ENCODE results near the gene NMRK2.
"Not testable (repeated sequence)": the region's sequence is repeated elsewhere in the genome, so short reads cannot be mapped to it uniquely, and the experiment has no call there.

The NMRK2 gene

DNA sequence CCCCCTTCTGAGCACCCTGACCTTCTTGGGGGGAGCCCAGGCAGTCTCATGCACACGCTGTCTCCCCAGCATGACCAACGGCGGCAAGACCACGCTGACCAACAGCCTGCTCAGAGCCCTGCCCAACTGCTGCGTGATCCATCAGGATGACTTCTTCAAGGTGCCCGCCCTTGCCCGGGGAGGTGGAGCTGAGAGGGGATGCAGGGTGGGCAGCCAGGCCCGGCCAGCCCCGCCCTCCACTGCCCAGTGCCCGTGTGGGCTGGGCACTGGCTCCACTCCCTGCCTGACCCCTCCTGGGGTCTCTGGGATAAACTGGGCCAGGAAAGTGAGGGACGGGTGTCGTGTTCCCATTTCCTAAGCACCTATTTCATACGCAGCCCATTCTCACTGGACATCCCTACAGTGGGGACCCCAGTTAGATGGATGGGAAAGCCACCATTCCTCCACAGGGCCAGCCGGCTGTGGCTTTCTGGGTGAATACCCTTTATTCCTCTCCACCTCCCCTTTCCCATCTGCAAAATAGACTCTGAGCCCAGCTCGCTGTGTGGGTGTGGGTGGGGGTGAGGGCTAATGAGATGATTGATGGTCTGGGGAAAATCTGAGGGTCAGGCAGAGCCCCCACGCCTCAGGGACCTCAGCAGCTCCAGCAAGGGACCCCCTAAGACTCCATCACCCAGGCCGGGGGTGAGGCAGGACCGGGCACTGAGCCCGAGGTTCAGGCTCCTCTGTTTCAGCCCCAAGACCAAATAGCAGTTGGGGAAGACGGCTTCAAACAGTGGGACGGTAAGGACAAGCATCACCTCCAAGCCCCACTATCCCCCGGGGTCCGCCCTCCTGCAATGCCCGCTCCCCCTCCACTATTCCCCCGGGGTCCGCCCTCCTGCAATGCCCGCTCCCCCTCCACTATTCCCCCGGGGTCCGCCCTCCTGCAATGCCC, 3.9 kb downstream of the NMRK2 start:
- DNase-seq, result no peak

DNA sequence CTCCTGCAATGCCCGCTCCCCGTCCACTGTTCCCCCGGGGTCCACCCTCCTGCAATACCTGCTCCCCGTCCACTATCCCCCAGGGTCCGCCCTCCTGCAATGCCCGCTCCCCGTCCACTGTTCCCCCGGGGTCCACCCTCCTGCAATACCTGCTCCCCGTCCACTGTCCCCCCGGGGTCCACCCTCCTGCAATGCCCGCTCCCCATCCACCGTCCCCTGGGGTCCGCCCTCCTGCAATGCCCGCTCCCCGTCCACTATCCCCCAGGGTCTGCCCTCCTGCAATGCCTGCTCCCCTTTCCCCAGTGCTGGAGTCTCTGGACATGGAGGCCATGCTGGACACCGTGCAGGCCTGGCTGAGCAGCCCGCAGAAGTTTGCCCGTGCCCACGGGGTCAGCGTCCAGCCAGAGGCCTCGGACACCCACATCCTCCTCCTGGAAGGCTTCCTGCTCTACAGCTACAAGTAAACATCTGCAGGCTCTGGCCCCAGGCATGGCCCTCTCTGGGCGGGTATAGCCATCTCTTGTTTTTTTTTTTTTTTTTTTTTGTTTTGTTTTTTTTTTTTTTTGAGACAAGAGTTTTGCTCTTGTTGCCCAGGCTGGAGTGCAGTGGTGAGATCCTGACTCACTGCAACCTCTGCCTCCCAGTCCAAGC, 5.6 kb downstream of the NMRK2 start:
- DNase-seq, result not testable (repeated sequence)

DNA sequence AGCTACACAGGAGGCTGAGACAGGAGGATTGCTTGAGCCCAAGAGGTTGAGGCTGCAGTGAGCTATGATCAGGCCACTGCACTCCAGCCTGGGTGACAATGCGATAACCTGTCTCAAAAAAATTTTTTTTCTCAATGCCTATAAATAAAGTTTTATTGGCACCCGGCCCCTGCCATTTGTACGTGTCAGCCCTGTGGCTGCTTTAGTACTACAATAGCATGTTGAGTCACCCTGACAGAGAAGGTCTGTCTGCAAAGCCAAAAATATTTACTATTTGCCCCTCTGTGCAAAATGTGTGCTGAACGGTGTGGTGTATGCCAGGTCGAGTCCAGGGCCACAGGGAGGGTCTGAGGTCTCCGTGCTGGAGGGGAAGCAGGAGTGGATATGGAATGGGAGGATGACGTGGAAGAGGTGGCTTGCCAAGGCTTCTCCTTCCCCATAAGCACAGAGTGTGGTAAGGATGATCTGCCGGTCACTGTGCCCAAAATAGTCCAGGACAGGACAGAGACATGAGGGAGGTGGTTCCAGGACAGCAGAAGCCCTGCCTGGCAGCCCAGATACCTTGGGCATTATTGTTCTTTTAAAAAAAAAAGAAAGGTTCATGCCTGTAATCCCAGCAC, 10.0 kb downstream of the NMRK2 start:
- DNase-seq, result no peak

DNA sequence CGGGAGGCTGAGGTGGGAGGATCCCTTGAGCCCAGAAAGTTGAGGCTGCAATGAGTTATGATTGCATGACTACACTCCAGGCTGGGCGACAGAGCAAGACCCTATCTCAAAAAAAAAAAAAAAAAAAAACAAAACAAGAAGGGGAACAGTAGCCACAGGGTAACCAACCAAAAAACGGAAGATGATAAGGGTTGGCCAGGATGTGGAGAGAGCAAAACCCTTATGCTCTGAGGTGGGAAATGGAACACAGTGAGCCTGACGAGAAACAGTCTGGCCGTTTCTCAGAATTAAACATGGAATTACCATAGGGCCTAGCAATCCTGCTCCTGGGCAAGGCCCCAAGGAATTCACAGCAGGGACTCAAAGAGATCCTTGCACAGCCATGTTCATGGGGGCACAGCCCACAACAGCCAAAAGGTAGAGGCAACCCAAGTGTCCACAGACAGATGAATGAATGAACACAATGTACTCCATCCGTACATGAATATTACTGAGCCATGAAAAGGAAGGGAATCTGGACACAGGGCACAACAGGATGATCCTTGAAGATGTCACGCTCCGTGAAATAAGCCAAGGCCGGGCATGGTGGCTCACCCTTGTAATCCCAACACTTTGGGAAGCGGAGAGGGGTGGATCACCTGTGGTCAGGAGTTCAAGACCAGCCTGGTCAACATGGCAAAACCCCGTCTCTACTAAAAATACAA, 11.3 kb downstream of the NMRK2 start:
- DNase-seq, result no peak

DNA sequence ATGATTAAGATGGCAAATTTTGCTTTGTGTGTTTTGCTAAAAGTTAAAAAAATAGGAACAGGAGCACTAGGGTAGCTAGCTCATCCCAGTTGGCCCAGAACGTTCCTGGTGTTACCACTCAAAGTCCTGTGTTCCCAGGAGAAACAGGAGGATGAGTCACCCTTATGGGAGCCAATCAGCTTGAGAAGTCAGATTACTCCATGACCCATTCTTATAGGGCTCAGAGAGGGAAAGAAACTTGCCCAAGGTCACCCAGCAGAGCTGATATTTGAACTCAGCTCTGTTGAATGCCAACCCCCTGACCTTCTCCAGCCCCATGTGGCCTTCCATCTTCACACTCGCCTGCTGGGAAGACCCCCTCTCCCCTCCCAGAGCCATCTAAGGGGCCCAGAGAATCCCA, 13.0 kb downstream of the NMRK2 start:
- no peak for DNase-seq

DNA sequence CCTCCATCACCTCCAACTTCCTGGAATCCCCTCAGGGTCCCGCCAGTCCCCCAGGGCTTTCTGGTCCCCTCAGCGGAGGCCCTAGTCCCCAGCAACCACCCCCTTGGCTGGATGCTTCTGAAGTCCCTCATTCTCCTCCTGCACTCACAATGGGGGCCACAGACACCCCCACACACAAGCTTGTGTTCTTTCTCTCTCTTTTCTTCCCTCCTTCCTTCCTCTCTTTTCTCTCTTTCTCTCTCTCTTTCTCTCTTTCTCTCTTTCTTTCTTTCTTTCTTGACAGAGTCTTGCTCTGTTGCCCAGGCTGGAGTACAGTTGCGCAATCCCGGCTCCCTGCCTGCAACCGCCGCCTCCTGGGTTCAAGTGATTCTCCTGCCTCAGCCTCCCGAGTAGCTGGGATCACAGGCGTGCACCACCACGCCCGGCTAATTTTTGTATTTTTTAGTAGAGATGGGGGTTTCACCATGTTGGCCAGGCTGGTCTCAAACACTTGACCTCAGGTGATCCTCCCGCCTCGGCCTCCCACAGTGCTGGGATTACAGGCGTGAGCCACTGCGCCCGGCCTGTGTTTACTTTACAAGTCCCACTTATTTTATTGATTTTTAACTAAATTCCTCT, 14.6 kb downstream of the NMRK2 start:
- DNase-seq, result not testable (repeated sequence)

DNA sequence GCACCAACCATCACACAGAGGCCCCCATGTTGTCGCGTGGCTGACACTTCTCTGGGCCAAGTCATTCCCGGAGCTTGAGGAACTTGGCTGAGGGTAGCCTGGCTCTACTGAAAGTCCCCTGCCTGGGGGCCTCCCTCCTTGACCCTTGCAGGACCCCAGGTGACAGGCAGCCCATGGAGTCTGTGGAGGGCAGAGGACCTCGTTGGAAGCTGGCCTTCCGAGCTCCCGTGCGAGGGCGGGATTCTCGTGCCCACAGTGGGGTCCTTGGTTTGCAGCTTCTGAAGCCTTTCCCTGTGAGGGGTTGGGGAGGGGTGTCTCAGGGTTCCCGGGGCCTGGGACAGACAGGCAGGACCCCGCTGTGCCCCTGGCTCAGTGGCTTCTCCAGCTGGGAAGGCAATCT, 16.4 kb downstream of the NMRK2 start:
- DNase-seq, result no peak

DNA sequence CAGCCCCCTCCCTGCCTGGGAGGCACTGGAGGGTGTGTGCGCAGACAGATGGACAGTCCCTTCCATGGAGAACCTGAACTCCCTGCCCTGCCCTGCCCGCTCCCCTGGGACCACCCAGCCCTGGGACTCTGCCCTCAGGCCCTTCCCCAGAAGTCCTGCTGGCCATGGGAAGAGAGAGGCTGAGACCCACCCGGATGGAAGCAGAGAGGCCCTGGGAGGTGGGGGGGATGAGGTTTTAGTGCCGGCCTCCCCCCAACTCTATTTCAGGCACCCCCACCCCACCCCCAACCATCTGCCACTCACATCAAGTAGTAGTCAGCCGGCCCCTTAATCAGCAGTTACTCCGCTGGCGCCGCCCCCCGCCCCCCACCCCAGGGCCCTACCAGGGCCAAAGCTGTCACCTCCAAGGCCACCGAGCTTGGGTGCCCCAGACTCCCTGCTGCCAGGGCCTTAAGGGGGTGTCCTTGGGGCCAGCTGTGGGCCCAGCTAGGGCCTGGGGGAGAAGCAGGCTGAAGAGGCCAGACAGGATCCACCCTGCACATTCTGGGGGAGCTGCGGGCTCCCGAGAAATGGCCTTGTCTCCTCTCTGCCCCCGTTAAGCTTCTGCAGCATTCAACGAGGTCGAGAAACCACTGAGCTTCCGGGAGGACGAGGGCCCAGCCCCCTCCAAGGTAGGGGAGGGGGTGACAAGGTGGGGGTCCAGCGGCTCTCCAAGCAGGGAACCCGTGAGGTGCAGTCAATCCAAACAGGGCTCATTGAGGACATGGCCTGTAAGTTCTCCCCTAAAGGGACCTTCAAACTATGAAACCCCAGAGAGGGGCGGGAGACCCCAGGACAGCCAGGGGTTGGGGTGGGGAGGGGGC, 17.4 kb downstream of the NMRK2 start:
- DNase-seq, result no peak

DNA sequence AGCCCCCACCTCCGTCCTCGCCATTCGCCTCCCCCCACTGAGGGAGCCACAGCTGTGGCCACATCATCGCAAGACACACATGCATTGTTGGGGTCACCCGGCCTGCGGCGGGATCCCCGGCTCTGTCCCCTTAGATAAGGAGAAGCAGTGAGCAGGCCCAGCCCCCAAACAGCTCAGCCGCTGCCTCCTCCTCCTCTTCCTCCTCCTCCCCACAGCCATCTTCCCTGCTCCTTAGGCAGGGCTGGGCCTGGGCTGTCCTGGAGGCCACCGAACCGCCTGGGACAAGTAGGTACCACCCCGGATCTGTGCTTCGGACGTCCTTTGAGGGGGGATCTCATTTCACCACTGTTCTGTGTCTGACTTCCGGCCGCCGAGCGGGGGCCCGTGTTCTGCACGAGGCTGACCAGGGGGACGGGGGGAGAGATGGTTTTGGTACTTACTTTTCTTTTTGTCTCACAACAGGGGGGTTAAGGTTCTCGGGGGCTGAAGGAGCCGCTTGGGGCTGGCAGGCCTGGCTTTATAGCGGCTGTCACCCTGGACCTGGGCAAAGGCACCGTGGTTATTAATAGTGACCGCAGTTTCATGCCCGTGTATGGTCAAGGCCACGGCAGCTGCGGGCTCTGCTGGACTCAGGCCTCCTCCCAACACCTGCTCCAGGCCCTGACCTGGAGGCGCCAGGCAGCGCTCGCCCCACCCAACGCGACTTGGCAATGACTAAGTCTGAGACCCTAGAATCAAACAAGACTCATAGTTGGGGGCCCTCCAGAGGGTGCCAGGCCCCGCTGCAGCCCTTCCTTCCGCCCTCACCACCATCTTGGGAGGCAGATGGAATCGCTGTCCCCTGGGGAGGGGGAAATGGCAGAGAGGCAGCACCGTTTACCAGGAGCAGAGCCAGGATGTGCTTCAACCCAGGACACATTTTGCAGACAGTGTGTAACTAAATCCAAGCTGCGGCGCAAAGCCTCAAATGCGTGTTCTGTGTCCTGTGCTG, 18.3 kb downstream of the NMRK2 start:
- no peak for DNase-seq

DNA sequence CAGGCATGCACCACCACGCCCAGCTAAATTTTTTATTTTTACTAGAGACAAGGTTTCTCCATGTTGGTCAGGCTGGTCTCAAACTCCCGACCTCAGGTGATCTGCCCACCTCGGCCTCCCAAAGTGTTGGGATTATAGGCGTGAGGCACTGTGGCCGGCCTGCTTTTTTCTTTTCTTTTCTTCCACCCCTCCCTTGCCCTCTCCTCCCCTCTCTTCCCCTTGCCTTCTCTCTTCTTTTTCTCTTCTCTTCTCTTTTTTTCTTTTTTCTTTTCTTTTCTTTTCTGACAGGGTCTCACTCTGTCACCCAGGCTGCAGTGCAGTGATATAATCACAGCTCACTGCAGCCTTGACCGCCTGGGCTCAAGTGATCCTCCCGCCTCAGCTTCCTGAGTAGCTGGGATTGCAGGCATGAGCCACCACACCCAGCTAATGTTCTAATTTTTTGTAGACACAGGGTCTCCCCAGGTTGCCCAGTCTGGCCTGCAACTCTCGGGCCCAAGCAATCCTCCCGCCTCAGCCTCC, 19.9 kb downstream of the NMRK2 start:
- not testable (repeated sequence) for DNase-seq

DNA sequence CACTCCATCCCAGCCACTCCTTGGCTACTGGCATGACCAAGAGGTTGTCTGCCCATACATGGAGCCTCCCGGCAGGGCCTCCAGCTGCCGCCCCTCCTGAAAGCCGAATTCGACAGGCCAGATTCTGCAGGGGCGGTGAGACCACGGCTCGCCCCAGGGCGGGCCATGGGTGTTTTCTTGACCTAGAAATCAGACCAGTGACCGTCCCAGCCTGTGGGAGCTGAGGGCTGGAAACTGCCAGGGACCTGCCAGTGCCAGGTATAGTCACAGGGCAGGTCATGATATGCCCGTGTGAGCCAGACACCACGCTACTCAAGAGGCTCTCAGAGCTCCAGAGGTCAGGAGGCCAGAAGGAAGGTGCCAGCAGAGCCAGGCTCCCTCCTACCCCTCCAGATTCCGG, 21.2 kb downstream of the NMRK2 start:
- no peak for DNase-seq

DNA sequence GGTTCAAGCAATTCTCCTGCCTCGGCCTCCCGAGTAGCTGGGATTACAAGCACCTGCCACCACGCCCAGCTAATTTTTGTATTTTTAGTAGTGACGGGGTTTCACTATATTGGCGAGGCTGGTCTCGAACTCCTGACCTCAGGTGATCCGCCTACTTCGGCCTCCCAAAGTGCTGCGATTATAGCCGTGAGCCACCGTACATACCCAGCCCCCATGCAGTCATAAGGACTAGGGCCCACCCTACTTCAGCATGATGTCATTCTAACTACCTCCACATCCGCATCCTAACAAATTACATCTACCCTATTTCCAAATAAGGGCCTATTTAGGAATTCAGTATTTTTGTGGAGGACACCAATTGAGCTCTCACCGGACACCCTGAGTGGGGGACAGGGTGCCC, 22.4 kb downstream of the NMRK2 start:
- not testable (repeated sequence) for DNase-seq

DNA sequence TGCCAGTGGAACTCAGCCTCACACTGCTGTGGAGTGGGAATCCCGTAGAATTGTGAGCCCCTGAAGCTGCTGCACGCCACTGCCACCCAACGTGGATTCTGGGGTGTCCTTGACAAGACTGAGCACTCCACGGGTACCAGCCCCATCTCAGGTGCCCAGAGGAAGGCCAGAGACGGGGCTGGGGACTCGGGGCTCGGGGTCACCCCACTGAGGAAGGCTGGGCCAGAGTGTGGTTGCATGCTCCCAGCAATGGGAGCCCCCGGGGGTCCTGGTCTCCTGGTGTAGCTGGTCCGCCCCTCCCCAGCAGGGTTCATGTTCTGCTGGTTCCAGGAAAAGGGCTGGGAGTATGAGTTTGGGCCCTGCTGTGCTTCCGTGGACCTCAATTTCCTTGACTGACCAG, 22.8 kb downstream of the NMRK2 start:
- DNase-seq, result no peak

DNA sequence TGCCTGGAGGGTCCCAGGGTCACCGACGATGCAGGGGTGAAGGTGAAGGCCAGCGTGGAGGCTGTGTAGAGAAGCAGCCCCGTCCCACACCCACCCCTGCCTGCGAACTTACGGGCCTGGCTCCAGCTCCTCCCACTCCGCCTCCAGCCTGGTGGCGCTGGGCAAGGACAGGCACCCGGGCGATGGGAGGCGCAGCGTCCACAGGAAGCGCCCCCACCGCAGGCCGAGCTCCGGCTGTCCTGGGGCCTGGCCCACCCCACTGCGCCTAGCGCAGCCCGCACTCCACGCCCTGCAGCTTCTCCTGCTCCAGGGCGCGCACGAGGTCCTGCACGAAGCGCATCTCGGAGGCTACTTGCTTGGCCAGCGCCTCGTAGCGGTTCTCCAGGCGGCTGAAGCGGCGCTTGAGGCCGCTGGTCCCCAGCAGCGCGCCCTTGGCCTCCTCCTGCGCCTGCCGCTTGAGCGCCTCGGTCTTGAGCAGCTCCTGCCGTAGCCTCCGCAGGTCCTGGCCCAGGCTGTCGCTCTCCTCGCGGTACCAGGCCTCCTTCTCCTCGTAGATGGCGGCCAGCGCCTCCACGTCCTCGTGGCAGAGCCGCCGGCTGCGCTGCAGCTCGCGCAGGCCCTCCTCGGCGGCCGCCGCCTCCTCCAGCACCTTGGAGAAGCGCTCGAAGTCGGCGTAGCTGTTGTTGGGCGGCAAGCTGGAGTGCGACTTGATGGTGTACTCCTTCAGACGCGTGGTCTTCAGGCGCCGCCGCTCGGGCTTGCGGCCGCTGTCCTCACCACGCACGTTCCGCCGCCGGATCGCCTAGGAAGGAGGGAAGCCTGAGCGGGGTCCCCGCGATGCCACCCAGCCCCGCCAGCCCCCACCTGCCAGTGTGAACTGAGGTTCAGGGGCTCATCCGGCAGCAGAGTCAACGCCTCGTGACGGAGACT, 26.2 kb downstream of the NMRK2 start:
- no peak for DNase-seq

DNA sequence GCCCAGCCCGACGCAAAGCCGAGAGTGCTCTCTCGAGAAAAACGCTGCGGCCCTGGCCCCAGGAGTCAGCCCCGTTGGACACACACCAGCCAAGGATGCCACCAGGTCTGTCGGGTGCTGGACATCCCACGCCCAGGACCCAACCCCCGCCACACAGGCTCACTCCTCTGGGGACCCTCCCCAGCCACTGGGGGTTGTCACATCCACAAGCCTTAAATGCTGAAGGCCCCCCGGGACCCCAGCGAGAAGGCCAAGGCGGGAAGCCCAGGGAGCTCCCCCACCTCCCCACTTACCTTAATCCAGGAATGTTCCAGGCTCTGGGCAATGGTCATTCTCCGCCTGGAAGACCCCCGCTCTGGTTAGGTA, 26.9 kb downstream of the NMRK2 start:
- no peak for DNase-seq

DNA sequence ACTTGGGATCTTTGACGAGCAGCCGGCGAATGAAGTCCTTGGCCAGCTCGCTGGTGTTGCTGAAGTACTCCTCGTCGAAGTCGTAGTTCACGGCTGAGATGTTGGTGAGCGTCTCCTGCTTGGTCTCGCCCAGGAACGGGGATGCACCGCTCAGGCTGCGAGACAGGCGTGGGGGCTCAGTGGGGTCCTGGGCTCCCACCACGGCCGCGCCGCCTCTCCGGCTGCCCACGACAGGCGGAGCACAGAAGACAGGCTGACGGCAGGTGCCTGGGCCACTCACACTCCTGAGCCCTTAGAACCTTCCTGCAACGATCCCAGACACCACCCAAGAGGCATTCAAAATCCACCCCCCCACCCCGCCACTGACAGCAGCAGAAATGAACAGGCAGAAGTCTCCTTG, 28.1 kb downstream of the NMRK2 start:
- no peak for DNase-seq

DNA sequence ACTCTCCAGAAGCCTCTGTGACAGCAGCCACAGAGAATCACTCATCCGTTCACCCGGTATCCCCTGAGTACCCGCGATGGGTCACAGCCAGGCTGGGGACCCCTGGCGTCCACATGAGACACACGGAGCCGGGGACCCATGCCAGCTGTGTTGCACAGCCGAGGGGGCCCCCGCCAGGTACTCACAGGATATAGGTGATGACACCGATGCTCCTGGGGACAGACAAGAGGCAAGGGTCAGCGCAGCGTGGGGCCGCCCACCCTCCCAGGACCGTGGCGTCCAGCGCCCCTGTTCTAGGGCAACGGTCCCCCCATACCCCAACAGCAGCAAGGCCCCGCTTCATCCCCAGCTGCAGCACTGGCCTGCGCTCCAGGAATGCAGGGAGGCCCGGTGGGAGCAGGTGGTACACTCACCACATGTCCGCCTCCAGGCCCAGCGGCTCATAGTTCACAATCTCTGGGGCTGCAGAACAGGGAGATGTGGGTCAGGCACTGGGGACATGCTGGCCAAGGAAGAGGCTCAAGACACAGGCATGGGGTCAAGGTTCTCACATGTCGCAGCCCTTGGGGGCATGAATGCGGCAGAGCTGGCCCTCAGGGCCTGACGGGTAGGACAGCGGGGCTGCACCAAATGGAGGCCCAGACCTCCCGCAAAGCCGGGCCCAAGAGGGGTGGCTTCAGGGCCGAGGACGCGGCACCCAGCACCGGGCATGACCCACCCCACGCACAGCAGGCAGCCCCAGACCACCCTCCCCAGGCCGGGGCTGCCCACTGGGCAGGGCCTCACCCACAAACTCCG, 30.8 kb downstream of the NMRK2 start:
- no peak for DNase-seq

All from NCI-H1105 (cell line).